Tibial nerve (tissue), 4 donors: ENCODE data around the gene SH3TC1.

Experiments
- EP300 ChIP-seq, 2 donors: sonication (generic); formaldehyde crosslinking; IDR thresholded peaks; one replicate each; pipeline ENCODE4 v1.6.1; 2017; ENCODE audit warnings: antibody characterized with exemption in 2 of 2, mild to moderate bottlenecking in 1 of 2
- POLR2A ChIP-seq, 2 donors: fragments of 450-650 bp; IDR thresholded peaks; one replicate each; pipeline ENCODE4 v1.6.1; 2017; ENCODE audit warnings: antibody characterized with exemption in 2 of 2, mild to moderate bottlenecking in 2 of 2, moderate library complexity in 2 of 2
- TF ChIP-seq, protein P1 (sequence below), 5 experiments: fragments of 200-600 bp in 3 of 5; fragments of 450-650 bp in 2 of 5; sonication (generic) in 3 of 5; IDR thresholded peaks; one replicate each; pipeline ENCODE4 v1.5.1; 2016 to 2019; ENCODE audit warnings: antibody characterized with exemption in 5 of 5, mild to moderate bottlenecking in 3 of 5, moderate library complexity in 2 of 5

DNA sequence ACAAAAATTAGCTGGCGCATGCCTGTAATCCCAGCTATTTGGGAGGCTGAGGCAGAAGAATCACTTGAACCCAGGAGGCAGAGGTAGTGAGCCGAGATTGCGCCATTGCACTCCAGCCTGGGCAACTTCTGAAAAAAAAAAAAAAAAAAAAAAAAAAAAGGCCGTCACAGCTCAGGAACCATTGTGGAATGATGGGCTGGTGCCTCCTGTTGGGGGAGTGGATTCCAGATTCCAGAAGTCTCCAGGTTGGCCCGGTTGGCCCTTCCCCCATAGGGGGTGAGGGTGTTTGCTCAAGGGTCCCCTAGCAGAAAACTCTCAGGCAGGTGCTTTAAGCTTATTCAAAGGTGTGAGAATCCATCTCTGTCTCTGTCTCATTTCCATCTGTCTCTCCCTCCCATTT lies 11.5 kb downstream of the SH3TC1 start:
- TF ChIP-seq, protein P1, sequence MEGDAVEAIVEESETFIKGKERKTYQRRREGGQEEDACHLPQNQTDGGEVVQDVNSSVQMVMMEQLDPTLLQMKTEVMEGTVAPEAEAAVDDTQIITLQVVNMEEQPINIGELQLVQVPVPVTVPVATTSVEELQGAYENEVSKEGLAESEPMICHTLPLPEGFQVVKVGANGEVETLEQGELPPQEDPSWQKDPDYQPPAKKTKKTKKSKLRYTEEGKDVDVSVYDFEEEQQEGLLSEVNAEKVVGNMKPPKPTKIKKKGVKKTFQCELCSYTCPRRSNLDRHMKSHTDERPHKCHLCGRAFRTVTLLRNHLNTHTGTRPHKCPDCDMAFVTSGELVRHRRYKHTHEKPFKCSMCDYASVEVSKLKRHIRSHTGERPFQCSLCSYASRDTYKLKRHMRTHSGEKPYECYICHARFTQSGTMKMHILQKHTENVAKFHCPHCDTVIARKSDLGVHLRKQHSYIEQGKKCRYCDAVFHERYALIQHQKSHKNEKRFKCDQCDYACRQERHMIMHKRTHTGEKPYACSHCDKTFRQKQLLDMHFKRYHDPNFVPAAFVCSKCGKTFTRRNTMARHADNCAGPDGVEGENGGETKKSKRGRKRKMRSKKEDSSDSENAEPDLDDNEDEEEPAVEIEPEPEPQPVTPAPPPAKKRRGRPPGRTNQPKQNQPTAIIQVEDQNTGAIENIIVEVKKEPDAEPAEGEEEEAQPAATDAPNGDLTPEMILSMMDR (IDR thresholded peaks at IDR 0.05), result no peak
- TF ChIP-seq EP300 (IDR thresholded peaks at IDR 0.05) (no peak), POLR2A (IDR thresholded peaks at IDR 0.05) (no peak)
